Adipocyte (in vitro differentiated cells): ENCODE data around the gene SNAPC5.

Source experiments
- DNase-seq: peaks from one replicate; pipeline ENCODE4 v3.0.0-alpha.2; 2015; ENCODE audit warnings: low read depth
- H3K27me3 ChIP-seq: replicated peaks from 2 replicates; pipeline ENCODE4 v1.7.0; 2013; ENCODE audit warnings: mild to moderate bottlenecking, low read length, moderate library complexity; ENCODE audit not compliant: control insufficient read depth, insufficient read depth
- H3K36me3 ChIP-seq: 2 replicates; pipeline ENCODE4 v1.7.0; 2013; ENCODE audit warnings: low read length, mild to moderate bottlenecking, moderate library complexity; ENCODE audit not compliant: control insufficient read depth, insufficient read depth, severe bottlenecking
- H3K4me1 ChIP-seq: 2 replicates; pipeline ENCODE4 v1.7.0; 2013; ENCODE audit warnings: mild to moderate bottlenecking, low read length, moderate library complexity; ENCODE audit not compliant: control insufficient read depth, insufficient read depth
- H3K4me3 ChIP-seq: 2 replicates; pipeline ENCODE4 v1.7.0; 2013; ENCODE audit warnings: mild to moderate bottlenecking, low read length, moderate library complexity
- H3K9ac ChIP-seq: 2 replicates; pipeline ENCODE4 v1.7.0; 2013; ENCODE audit warnings: mild to moderate bottlenecking, low read length, moderate library complexity
- H3K9me3 ChIP-seq: 2 replicates; pipeline ENCODE4 v1.7.0; 2013; ENCODE audit warnings: mild to moderate bottlenecking, low read length, moderate library complexity; ENCODE audit not compliant: control insufficient read depth

Gene SNAPC5, protein sequence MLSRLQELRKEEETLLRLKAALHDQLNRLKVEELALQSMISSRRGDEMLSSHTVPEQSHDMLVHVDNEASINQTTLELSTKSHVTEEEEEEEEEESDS

DNA sequence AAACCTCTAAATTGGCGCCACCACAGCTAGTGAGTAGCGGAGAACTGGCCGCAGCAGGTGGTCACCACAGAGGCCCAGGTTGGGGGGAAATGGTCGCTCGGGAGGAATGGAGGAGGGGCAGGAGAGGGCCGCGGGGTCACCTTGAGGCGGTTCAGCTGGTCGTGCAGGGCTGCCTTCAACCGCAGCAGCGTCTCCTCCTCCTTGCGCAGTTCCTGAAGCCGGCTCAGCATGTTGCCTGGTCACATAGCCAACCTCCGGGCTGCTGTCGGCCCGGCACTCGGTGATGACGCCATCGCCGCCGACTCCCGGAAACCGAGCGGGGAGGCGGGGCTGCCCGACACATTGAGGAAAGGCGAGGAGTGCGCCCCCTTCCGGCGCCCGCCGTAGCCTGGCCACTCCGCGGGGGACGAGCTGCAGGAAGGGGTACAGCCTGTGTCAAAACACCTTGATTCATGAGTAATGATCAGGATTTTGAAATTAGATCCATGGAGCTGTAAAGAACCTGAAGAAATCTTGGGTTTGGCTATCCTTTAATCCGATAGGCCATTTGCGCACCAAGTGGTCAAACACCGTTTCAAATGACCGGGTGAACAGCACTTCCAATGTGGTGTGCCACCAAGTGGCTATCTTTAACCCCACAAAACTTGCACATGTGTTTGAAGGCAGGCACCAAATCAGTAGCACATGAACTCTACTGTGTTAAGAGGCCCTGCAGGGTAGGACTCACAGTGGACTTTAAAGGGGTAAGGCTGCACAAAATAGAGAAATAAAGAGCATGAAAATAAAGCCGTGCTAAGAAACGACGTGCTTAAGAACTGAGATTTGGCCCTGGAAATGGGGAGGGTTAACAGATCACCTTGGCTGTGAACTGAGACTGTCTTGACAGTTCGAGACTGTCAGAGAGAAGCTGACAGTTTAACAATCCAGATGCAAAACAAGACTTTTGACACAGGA is at the start of gene SNAPC5:
Gene SNAPC5, minus strand, starts transcription at position 261 of the 954 bp plus-strand sequence. Its CDS starts 31 bp downstream, at position 230.
- Histone ChIP-seq H3K4me3 (peak within 1 kb of the TSS; percentile 90), H3K4me1 (peaks cover 52% of the 10 kb centered on the region), H3K9me3 (no peaks in the 10 kb centered on the region), H3K27me3 (no peaks in the 10 kb centered on the region), H3K9ac (peak within 1 kb of the TSS; percentile 93), H3K36me3 (peaks cover 55% of the 10 kb centered on the region)
- DNase-seq = peak; percentile 98

DNA sequence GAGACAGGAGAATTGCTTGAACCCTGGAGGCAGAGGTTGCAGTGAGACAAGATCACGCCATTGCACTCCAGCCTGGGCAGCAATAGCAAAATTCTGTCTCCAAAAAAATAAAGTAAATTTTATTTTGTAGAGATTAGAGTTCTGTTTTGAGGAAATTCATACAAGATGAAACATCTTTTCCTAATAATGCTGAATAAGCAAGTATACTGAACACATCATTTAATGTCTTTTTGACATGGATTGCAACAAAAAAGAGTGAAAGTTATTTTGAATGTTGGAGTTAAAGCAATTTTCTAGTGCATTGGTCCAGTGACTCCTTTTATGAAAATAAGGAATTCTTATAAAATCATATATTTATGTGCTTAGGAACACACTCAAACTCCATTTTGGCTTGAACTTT is 47.7 kb upstream of the SNAPC5 start:
- no peak overlapping the region for H3K4me3 ChIP-seq
- no peak for DNase-seq
- H3K9ac ChIP-seq = no peak overlapping the region
- no peaks in the 10 kb centered on the region for H3K27me3 ChIP-seq
- H3K36me3 ChIP-seq = peaks cover 10% of the 10 kb centered on the region
- no peaks in the 10 kb centered on the region for H3K9me3 ChIP-seq
- H3K4me1 ChIP-seq = no peaks in the 10 kb centered on the region

DNA sequence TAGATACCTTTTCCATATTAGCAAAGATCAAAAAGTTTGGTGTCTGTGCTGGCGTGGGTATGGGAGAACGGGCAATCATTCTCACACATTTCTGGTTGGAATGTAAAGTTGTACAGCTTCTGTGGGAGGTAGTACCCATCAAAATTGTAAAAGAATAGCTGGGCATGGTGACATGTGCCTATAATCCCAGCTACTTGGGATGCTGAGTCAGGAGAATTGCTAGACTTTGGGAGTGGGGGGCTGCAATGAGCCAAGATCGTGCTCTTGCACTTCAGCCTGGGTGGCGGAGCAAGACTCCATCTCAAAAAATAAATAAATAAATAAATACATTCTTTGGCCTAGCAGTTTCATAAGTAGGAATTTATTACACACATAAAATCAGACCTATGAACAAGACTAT is 45.3 kb upstream of the SNAPC5 start:
- no peaks in the 10 kb centered on the region for H3K4me1 ChIP-seq
- H3K36me3 ChIP-seq = no peaks in the 10 kb centered on the region
- no peak for DNase-seq
- no peaks in the 10 kb centered on the region for H3K9me3 ChIP-seq
- no peaks in the 10 kb centered on the region for H3K27me3 ChIP-seq
- no peak overlapping the region for H3K4me3 ChIP-seq
- H3K9ac ChIP-seq = no peak overlapping the region

DNA sequence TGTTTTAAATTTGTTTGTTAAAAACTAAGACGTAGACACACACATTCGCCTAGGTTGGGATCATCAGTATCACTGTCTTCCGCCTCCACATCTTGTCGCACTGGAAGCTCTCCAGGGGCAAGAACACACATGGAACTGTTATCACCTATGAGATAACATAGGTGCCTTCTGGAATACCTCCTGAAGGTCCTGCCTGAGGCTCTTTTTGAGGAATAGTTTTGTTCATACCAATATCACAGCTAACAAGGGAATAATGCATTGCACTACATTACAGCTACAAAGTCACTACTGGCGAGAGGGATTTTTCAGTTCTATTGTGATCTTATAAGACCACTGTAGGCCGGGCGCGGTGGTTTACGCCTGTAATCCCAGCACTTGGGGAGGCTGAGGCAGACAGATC is 37.5 kb upstream of the SNAPC5 start:
- H3K9me3 ChIP-seq = no peaks in the 10 kb centered on the region
- H3K4me1 ChIP-seq = no peaks in the 10 kb centered on the region
- no peaks in the 10 kb centered on the region for H3K36me3 ChIP-seq
- DNase-seq = no peak
- H3K4me3 ChIP-seq = no peak overlapping the region
- no peak overlapping the region for H3K9ac ChIP-seq
- H3K27me3 ChIP-seq = no peaks in the 10 kb centered on the region

DNA sequence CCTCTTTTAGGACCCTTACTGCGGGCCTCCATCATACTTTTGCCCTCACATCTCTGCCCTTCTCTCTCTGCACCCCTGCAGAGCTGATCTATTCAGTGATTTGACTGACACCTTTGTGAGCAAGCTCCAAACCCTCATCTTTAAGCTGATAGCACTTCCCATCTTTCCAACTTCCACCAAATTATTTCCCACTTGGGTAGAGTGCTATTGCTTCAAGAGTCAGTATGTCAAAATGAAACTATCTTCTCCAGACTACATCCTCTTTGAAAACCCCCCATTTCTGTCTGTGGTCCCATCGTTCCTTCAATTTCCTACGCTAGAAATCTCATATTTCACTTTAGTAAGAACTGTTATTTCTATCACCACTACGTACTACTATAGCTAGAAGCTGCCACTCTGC is 27.3 kb upstream of the SNAPC5 start:
- peaks cover 6% of the 10 kb centered on the region for H3K36me3 ChIP-seq

DNA sequence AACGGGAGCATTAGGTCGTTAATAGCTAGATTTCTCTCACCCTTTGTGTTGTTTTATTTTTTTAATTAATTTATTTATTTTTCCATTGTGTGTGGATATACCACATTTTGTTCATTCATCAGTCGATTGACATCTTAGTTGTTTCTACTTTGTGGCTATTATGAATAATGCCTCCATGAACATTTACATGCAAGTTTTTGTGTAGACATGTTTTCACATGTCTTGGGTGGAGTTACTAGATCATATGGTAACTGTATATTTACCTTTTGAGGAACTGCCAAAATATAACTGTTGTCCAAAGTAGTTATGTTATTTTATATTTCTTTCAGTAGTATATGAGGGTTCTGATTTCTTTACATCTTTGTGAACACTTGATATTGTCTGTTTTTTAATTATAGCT is 26.4 kb upstream of the SNAPC5 start:
- H3K9me3 ChIP-seq = no peaks in the 10 kb centered on the region
- no peak overlapping the region for H3K9ac ChIP-seq
- DNase-seq = no peak
- peaks cover 4% of the 10 kb centered on the region for H3K36me3 ChIP-seq
- H3K4me3 ChIP-seq = no peak overlapping the region
- no peaks in the 10 kb centered on the region for H3K4me1 ChIP-seq
- H3K27me3 ChIP-seq = no peaks in the 10 kb centered on the region

More for the DNA sequence above, 27.3 kb upstream of the SNAPC5 start:
- DNase-seq = no peak
- no peak overlapping the region for H3K4me3 ChIP-seq
- no peaks in the 10 kb centered on the region for H3K4me1 ChIP-seq
- H3K27me3 ChIP-seq = no peaks in the 10 kb centered on the region
- H3K9ac ChIP-seq = no peak overlapping the region
- H3K9me3 ChIP-seq = no peaks in the 10 kb centered on the region

DNA sequence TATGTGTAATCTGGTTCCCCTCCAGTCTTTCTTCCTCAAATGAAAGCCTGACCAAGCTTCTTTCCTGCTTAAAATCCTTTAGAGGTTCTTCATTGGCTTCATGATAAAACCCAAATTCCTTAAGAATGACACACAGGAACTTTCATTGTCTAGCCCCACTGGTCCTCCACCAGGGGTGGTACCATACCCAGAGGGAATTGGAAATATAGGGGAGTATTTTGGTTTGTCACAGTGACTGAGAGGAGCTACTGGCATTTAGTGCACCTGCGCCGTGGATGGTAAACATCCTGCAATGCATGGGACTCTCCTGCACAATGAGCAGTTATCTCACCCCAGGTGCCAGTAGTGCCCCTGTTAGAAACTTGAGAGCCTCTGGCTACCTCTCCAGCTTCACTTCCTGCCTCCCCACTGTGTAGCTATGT is 18.4 kb upstream of the SNAPC5 start:
- DNase-seq = no peak
- H3K27me3 ChIP-seq = no peaks in the 10 kb centered on the region
- H3K36me3 ChIP-seq = peaks cover 10% of the 10 kb centered on the region
- no peaks in the 10 kb centered on the region for H3K9me3 ChIP-seq
- H3K4me3 ChIP-seq = no peak overlapping the region
- H3K4me1 ChIP-seq = no peaks in the 10 kb centered on the region
- H3K9ac ChIP-seq = no peak overlapping the region

DNA sequence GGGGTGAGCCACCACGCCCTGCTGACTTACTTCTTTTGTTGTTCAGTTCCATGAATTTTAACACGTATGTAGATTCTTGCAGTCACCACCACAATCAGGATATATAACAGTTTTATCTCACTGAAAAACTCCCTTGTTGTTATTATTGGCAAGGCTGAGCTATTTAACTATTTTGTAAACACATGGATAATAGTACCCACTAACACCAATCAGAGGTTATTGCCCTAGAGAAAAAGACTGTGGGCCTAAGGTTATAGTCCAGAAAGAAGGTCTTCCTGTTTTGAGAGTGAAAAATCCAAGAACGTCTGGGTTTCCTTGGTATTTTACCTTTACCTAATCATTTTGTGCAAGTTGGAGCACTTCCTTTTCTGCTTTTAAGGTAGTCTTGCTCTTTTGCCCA is 17.0 kb upstream of the SNAPC5 start:
- DNase-seq = no peak
- Histone ChIP-seq H3K4me1 (no peaks in the 10 kb centered on the region), H3K36me3 (peaks cover 6% of the 10 kb centered on the region), H3K9me3 (no peaks in the 10 kb centered on the region), H3K4me3 (no peak overlapping the region), H3K9ac (no peak overlapping the region), H3K27me3 (no peaks in the 10 kb centered on the region)

DNA sequence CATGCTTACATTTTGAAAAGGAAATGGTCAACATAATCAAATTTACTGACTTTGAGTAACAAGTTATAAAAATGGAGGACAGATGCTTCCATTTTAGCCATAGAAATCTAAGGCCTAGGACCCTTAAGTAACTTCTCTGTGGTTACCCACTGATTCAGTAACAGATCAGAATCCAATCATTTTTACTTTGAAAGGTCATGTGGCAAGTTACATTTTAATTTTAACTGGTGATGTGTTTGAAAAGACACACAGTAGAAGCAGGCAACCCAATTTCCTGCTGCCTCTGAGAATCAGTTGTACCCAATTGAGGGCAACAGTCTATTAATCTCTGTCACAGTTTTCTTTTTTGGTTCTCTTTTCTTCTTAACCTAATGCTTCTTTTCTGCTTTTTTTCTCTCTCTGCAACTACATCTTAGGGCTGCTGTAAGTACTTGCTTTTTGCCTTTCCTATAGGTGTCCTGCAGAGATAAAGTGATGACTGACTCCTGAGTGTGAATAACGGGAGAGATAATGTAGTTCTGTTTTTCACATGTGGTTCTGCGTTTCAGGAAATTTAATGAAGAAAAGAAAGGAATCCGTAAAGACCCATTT is 10.8 kb upstream of the SNAPC5 start:
- H3K27me3 ChIP-seq = no peaks in the 10 kb centered on the region
- no peak overlapping the region for H3K4me3 ChIP-seq
- peaks cover 6% of the 10 kb centered on the region for H3K4me1 ChIP-seq
- no peaks in the 10 kb centered on the region for H3K36me3 ChIP-seq
- DNase-seq = no peak
- no peak overlapping the region for H3K9ac ChIP-seq
- H3K9me3 ChIP-seq = no peaks in the 10 kb centered on the region

DNA sequence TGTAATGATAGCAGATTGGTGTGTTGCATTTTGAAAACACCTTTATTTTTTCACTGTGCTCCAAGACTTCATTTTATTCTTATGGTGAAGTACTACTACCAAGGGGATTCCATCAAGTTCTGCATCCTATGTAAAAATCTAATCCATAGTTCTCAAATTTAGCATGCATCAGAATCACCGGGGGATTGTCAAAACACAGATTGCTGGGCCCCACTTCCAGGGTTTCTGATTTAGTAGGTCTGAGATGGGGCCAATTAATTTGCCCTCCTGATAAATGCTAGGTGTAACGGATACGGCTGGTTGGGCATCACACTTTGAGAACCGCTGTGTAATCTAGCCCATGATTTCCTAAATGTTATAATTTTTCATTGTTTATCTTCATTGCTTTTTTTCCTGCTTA is 8.3 kb upstream of the SNAPC5 start:
- Histone ChIP-seq H3K4me3 (peak overlapping the region; percentile 93), H3K9me3 (no peaks in the 10 kb centered on the region), H3K4me1 (peaks cover 26% of the 10 kb centered on the region), H3K27me3 (no peaks in the 10 kb centered on the region), H3K36me3 (peaks cover 22% of the 10 kb centered on the region), H3K9ac (peak overlapping the region; percentile 98)
- no peak for DNase-seq

DNA sequence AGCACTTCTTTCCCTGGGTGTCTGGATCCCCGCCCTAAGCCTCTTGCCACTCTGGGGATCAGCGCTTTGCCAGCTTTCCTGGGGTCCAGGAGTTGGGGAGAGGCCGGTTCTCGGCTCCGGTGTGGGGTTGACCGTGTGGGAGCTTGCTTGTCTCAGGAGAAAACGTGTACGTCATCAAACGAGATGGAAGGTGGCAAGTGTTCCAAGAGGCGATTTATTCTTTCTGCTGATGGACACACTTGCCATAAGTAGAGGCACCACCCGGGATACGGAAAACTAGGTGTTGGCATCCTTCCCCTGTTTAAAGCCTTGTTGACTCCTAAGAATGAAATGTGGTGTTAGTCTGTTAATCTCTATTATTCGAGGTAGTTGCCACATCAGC is 7.9 kb upstream of the SNAPC5 start:
- no peaks in the 10 kb centered on the region for H3K9me3 ChIP-seq
- H3K4me1 ChIP-seq = peaks cover 26% of the 10 kb centered on the region
- peak; percentile 70 for DNase-seq
- H3K4me3 ChIP-seq = peak overlapping the region; percentile 93
- H3K36me3 ChIP-seq = peaks cover 26% of the 10 kb centered on the region
- H3K9ac ChIP-seq = peak overlapping the region; percentile 98
- H3K27me3 ChIP-seq = no peaks in the 10 kb centered on the region
